GM03348 (cell line): ENCODE measurements around the gene VIT.
"Not testable (repeated sequence)": the region's sequence is repeated elsewhere in the genome, so short reads cannot be mapped to it uniquely, and the experiment has no call there.

Experiments
- DNase-seq: peaks from one replicate; pipeline ENCODE4 v3.0.0; 2012; ENCODE audit warnings: low spot score

Gene VIT

DNA sequence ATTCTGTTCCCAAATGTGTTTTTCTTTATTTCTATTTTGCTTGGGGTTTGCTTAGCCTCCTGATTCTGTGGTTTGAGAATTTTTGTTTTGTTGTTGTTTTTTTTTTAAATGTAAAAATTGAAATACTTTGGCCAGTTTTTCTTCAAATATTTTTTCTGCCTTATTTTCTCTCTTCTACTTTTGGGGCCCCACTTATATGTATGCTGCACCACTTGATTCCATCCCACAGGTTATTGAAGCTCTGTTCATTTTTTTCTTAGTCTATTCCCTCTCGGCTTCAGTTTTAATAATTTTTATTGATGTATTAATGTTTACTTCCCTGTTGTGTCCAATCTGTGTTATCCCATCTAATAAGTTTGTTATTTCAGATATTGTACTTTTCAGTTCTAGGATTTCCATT lies 17.7 kb upstream of the VIT start:
- DNase-seq, result no peak

DNA sequence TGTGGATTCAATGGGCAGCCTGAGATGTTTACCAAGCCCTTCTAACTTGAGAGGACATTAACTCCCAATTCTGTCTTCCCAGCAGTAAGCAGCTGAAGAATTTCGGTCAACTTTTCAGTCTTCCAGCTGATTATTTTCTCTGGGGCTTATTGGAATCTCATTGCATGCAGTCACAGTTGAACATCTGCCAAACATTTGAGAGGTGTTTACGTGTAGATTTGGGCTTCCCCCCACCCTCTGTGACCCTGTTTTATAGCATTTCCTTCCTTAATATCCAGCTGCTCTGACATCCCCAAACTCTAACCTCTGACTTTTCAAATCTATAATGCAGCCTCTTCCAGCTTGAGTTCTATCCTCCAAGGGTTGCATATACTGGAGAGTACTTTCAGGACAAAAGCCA lies 16.5 kb upstream of the VIT start:
- no peak for DNase-seq

DNA sequence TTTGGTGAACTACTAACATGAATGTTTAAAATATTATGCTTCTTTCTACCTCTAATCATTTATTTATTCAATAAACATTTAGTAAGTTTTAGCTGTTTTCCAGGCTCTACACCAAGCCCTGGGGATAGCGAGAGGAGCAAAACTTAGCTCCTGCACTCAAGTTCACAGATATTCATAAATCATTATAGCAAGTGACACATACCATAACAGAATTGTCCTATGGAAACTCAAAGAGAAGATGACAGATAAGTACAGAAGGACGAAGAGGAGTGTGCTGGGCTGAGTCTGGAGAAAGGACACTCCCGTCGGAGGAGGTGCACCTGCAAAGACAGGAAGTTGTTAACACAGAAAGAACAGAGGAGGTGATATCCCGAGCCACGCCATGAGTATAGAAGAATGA lies 13.9 kb upstream of the VIT start:
- no peak for DNase-seq

DNA sequence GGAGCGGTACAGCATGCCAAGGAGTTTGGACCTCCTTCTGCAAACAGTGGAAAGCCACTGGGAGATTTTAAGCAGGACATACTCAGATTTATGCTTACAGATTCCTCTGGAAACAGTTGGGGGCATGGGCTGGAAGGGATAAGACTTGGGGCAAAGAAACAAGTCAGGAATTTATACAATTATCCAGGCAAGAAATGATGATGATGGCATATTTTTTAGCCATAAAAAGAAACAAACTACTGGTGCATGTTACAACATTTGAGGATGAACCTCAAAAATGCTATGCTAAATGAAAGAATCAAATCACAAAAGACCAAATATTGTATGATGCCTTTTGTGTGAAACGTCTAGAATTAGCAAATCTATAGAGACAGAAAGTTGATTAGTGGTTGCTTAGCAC lies 13.5 kb upstream of the VIT start:
- no peak for DNase-seq

DNA sequence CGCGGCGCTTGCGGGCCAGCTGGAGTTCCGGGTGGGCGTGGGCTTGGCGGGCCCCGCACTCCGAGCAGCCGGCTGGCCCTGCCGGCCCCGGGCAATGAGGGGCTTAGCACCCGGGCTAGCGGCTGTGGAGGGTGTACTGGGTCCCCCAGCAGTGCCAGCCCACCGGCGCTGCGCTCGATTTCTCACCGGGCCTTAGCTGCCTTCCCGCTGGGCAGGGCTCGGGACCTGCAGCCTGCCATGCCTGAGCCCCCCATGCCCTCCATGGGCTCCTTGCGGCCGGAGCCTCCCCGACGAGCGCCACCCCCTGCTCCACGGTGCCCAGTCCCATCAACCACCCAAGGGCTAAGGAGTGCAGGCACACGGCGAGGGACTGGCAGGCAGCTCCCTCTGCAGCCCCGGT lies 8.2 kb upstream of the VIT start:
- not testable (repeated sequence) for DNase-seq

DNA sequence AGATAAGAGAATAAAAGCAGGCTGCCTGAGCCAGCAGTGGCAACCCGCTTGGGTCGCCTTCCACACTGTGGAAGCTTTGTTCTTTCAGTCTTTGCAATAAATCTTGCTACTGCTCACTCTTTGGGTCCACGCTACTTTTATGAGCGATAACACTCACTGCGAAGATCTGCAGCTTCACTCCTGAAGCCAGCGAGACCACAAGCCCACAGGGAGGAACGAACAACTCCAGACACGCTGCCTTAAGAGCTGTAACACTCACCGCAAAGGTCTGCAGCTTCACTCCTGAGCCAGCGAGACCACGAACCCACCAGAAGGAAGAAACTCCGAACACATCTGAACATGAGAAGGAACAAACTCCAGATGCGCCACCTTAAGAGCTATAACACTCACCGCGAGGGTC lies 7.5 kb upstream of the VIT start:
- DNase-seq, result not testable (repeated sequence)

DNA sequence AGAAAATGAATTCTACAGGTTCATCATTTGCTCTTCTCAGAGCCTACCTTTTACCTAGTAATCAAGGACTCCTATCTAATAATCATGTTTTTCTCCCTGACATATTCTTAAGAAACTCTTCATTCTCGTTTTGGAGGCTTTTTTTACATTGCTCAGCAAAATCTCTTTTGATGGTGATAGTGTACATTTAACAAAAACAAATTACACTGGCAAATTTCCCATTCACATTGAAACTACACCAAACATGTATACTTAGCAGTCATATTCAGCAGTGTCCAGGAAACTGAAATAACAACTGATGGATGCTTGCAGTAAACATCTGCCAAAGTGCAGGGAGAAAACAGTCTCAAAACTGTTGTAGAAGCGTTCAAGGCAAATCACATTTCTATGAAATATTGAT lies 4.4 kb upstream of the VIT start:
- no peak for DNase-seq

DNA sequence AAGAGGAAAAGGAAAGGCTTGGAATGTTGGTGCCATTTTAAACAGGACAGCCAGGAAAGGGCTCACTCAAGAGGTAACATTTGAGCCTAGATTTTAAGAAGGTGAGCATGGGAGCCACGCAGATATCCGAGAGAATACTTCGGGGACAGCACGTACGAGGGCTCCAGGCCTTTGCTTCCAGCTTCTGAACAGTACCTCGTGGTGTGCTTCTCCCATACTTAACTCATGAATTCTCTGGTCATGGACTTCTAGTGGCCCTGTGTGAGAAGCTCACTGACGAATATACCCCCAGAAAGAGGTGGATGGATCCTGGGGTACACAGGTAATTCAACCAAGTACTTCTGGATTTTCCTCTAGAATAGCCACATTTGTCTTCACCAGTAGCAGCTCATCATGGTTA lies 2.7 kb upstream of the VIT start:
- DNase-seq, result no peak

DNA sequence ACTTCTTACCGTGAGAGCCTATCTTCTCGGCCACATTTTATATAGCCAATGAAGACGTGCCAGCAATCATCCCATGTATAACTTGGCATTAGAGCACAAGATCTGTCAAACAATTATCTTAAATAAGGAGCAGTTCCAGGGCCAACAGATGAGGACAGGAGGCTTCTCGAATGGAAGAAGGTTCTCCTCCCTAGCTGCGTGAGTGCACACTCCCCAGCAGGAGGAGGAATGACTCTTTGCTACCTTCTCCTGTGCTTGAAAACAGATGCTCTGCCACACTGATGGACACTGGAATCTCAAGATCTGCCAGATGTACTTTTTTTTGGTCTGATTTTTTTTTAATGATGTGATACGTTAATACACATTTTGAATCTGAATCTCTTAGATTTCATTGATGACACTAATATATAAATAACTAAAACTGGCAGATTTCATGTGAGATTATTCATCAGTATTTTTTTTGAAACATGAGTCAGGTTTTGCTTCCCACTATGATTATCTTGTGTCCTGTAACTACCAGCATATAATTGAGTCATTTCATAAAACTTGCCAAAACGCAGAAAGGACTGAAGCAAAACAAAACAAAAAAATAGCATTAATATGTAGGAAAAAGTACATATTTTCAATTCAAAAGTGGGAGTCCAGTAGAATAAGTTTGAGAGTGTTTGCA lies 626 bp upstream of the VIT start:
- DNase-seq, result peak; percentile 67

DNA sequence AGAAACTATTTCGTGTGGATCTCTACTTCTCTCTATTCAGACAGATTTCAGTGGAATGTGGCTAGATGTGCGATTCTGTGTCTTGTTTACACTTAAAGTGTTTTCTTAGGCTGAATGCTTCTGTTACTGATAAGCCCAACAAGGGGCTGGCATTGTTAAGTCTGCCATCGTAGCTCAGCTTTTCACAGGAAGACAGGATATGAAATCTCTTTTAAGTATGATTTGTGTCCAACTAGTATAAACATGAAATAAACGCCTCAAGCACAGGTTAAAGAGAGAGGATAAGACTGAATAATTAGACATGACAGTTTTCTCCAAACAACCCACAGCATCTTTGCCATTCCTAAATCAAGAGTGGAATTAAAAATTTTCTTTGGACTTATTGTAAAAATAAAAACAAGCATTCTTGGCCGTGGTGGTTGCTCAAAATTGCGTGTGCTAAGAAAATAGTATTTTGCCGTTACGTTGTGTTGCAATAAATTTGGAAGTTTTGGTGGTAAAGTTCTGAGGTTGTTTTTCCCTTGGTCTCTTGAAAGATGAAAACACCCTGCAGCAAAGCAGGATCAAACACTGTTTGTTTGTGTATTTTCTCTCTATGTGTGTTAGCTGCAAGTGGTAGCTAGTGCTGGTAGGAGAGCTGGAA lies 1.0 kb downstream of the VIT start:
- no peak for DNase-seq

DNA sequence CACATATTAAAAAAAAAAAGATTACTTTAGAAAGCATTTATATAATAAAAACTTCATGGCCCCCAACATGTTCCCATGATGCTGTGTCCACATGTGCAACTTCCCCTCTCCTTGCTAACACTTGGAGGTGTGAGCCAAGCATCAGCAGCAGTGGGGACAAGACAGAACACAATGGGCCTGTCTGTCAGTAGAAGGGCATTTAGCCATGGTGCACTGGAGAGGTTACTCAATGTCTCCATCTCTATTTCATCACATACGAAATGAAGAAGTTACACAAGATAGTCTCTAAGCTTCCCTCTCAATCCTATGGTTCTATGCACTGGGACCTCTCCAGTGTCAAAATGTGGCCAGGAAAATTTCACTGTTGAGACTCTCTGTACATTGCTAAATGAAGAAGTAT lies 2.5 kb downstream of the VIT start:
- DNase-seq, result peak; percentile 11

DNA sequence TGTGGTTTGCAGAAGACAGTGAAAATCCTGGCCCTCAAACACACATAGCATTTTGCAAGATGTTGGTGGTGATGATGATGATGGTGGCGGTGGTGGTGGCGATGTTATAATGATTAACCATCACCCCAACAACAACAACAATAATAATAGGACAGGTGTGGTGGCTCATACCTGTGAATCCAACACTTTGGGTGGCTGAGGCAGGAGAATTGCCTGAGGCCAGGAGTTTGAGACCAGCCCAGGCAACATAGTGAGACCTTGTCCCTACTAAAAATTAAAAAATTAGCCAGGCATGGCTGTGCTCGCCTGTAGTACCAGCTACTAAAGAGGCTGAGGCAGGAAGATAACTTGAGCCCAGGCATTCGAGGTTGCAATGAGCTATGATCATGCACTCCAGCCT lies 3.8 kb downstream of the VIT start:
- no peak for DNase-seq

DNA sequence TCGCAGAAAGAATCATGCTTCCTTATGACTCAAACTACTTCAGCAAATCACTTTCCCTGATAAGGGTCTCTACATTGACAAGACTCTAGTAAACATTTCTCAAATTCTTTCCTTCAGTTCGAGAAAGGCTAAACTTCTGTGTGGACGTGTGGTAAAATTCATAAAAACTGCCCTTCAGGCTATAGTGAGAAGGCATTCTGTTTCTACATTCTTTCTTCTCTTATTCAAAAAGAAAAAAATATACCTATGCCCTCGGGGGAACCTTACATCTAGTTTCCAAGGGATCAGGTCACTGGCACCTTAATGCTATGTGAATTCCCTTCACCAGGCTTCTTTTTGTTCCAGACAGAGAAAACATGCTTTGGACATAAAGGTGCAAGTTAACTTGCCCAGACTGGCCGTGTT lies 4.9 kb downstream of the VIT start:
- no peak for DNase-seq

DNA sequence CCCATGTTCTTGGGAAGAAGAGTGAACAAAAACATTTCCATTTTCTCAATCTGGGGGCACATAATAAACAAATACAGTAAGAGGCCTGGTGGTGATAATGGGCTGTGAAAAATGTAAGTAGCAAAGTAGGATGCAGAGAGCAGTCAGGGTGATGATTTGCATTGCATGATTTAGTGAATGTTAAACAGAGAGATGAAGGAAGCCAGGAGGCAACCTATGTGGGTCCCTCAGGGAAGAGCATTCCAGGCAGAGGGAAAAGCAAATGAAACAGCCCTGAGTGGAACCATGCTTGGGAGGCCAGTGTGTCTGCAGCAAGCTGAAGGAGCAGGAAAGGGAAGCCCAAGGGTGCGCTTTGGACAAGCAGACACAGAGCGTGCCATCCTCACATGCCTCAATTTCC lies 5.4 kb downstream of the VIT start:
- no peak for DNase-seq

DNA sequence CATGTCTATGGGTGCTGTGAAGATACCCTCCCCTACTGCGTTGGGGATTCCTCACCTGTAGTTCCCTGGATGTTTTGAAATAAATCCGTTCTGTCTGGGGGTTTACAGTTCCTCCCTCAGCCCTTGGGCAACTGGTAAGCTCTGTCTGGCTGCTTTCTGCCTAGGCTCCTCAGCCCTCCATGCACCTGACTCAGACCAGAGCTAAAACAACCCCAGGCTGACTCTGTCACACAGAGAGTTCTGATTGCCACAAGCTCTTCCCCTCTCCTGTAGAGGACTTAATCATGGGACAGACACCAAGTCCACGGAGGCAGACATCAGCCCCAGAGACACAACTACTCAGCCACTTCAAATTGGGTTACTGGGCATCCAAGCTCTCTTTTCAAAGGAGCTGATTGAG lies 6.3 kb downstream of the VIT start:
- no peak for DNase-seq

DNA sequence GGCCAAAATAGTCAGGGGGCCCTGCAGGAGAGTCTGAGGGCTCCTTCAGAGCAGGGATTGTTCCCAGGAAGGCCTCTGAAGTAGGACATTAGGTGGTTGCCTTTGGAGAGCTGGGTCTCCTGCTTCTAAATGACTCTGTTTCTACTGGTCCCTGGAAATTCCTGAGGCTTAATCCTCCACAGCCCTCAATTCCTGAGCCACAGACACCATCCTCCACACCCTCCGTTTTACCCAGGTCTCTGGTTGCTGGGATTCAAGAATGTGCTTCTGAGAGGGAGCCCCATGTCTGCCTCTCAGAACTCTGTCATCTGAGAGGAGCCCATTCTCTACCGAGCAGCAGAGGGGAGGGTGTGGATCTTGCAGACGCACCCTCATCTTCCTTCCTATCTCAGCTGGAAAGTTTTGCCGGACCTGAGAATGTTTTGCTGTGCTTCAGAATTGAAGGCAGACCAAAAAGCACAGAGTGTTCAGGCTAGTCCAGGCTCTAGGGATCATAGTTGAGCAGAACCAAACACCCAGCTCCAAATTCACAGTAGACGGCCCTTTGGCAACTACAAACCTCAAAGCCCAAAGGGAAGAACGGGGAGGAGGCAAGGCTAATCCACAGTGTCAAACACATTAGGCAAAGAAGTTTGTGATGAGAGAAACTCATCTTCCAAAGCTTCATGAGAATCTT lies 8.1 kb downstream of the VIT start:
- DNase-seq, result no peak

DNA sequence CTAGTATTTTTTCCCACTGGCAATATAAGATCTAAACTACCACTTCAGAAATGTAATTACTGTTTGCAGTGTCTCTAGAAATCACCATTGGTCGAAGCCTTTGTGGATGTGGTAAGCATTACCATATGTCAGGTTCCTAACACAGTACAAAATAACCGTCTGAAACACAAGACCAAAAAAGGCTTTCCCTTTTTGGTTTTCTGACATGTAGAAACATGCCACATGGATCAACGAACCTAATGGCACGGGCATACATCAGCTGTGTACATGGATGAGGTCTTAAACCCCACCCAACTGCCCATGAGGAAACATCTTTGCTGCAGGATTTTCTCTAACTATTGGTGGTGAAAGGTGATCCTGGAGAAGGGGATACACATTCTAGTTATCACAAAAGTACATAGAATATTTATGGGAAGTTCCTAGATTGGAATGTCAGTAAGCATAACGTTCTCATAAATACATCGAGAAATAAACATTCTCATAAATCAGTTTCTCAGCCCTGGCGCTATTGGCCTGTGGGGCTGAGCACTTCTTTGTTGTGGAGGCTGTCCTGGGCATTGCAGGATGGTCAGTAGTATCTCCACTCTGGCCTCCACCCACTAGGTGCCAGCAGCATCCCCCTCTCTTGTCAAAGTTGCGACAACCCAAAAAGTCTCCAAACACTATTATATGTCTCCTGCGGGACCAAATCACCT lies 9.0 kb downstream of the VIT start:
- no peak for DNase-seq

DNA sequence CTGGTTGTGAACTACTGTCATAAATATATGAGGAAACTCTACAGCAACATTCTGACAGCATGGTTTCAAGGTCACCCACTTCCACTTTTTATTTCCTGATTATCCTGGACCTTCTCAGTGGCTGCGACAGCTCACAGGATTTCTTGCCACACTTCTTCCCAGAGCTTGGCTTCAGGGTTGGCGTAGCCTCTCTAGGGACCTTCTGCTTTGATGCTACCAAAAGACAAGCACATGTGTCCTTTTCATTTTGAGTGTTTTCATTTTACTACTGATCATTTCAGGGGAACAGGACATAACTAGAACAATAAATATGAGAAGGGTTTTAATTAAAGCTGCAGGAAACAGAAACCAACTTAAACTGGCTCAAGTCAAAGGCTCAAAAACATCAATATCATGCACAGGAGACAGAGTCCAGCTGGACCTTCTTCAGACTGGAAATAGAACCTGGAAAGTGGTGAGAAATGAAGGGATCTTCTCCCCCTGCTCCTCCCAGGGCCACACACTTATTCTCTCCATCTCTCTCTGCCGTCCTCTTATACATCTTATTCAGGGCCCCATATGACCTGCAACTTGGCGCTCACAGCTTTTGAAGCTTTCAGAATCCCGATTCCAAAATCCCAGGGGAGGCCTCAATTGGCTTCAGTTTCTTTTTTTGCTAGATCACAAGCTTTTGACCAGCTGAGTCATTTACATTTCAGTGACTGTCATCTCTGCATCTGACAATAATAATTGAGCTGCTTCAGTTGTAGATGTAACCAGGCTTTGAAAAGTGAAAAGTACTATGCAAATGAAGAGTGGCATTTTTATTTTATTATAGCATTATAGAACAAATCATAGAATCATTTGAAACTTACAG lies 9.7 kb downstream of the VIT start:
- peak; percentile 9 for DNase-seq

DNA sequence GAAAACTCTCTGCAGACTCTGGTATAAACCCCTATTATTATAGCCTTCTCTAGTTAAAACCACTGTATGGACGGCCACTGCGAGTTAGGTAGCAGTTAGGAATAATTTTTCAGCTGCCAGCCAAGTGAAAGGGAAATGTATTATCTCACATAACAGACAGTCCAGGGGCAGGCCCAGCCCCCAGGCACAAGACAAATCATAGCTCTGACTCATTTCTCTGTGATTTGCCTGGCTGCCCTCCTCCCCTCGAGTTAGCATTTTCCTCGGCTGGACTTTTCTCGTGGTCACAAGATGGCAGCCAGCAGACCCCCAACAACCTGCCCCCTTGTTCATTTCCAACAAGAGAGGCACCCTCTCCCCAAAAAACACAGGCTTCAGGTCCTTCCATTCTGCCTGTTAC lies 10.5 kb downstream of the VIT start:
- peak; percentile 83 for DNase-seq

DNA sequence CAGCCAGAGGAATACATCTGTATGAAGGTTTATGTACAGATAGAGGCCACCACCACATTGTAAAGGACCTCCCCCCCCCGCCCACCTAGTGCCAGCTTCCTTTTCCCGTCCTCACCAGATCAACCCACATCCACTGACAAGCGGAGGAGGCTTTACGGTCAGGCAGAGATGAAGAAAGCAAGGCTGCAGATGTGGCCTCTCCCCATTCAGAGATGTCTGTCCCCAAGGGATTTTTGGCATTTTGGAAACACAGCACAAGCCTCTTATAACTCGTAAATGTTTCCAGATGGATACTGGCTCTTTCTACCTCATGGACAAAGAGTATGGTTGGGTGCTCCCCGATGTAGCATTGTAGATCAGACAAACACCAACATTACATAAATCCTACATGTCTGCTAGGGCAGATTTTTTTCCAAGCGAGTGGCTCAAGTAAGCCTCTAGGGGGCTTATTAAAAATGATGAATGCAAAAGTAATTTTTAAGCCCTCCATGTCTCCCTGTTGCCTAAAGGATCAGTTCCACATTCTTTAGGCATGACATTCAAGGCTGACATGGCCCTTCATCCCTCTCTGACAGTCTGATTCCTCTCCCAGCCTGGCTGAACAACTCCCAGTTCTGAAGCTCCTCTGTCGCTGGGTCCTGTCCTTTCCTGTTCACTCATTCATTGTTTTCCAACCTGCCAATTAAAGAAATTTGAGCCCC lies 11.7 kb downstream of the VIT start:
- DNase-seq, result peak; percentile 83

DNA sequence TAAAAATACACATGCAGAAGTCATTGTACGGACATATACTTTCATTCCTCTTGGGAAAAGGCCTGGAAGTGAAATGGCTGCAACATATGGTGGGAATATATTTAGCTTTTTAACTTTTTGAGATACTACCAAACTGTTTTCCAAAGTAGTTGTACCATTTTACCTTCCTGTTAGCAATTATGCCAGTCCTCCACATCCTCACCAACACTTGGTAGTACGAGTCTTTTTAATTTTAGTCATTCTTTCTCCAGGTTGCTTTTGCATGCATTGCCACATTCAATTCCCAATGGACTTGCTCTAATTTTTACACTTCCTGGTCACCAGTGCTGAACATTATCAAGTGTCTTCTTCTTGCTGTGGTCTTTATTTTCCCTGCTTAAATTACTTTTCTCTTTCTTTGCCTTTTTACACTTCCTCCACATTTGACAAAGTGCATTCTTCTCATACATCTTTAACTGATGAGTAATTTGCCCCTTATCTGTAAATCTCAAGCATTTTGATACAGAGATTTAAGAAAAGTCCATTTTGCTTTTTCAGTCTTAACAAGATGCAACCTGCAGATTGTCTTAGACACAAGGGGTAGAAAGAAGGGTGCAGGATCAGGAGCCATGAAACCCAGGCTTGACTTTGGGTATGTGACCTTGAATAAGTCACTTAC lies 14.5 kb downstream of the VIT start:
- no peak for DNase-seq
